ENCODE data around the gene EIF5A2. TPM values are rescaled to one million over a fixed set of nuclear protein-coding genes. Genes with fewer than 3 reads are reported as not detected.

Gene EIF5A2
- total and polyA plus RNA-seq, 2 donors (not counting 1 experiment from before 2014, with no cell fraction given): 1.7 to 4.1 TPM

GRCh38 chr3:170869645-170870593 lies 38.5 kb downstream of the EIF5A2 start, which contains the start of gene RPL22L1:
TSS of gene RPL22L1 (minus strand) at chr3:170870195. CDS start at chr3:170870167, 28 bp downstream.
- POLR2A ChIA-PET: interaction anchor here (0.8 to 1.5 kb wide), 4 partner anchors 22 to 513 kb away, joined by 3 to 5 read pairs (median 4); partner anchors contain the start of genes EIF5A2 and SKIL
- Mint-ChIP-seq H3K4me3 (peak within 1 kb of the TSS; percentile 95), H3K27ac (peak within 1 kb of the TSS; percentile 97), H3K4me1 (peaks cover 30% of the 10 kb centered on the region), H3K27me3 (no peaks in the 10 kb centered on the region), H3K9me3 (ENCODE audit: insufficient read depth) (no peaks in the 10 kb centered on the region)
- peak within 1 kb of the TSS; percentile 77 for H3K4me2 ChIP-seq (replicated peaks; ENCODE audit: low read depth, low read length, poor library complexity, severe bottlenecking)
- ATAC-seq (ENCODE audit: low read depth) (peak; percentile 89), DNase-seq (peak; percentile 98)
- peaks cover 0 to 8% (median 0%) of the 10 kb centered on the region in 3 donors for H3K9me3 ChIP-seq (ENCODE audit: control extremely low read depth in 1 of 3, control insufficient read depth in 2 of 3, insufficient read depth in 1 of 3, low read length in 2 of 3)
- TF ChIP-seq CTCF (IDR thresholded peaks at IDR 0.05): no peak
- no peak for TF ChIP-seq EZH2 (IDR thresholded peaks at IDR 0.05; ENCODE audit: borderline replicate concordance, insufficient read depth, low read depth, low read length, poor library complexity, severe bottlenecking)
- CTCF ChIA-PET: interaction anchor here (0.8 to 1.7 kb wide), 2 partner anchors 57 to 58 kb away, joined by 3 to 11 read pairs; no protein-coding TSS in a partner anchor
- peaks cover 14% of the 10 kb centered on the region for H4K20me1 ChIP-seq (ENCODE audit: control insufficient read depth, insufficient read depth, low read length, poor library complexity, severe bottlenecking)
- H3K27ac ChIP-seq (ENCODE audit: low read length in 2 of 2): peak within 1 kb of the TSS; percentile 93 to 98
- H2AFZ ChIP-seq (ENCODE audit: insufficient read depth, low read depth, low read length, poor library complexity, severe bottlenecking): peak within 1 kb of the TSS; percentile 79
- H3K4me3 ChIP-seq (ENCODE audit: control extremely low read depth in 1 of 5, extremely low read depth in 1 of 5, insufficient read depth in 1 of 5, low read depth in 2 of 5, low read length in 4 of 5): peak within 1 kb of the TSS; percentile 67 to 98 (median 92)
- under 1% methylated on average over 58 of the region's 59 CpGs for WGBS (ENCODE audit: insufficient coverage)
- H3K79me2 ChIP-seq (ENCODE audit: control insufficient read depth, insufficient read depth, low read length): peaks cover 21% of the 10 kb centered on the region
- peaks cover 32 to 36% of the 10 kb centered on the region in 2 donors for H3K4me1 ChIP-seq (ENCODE audit: control insufficient read depth in 2 of 2, insufficient read depth in 2 of 2, low read length in 2 of 2)
- peak within 1 kb of the TSS; percentile 79 for H3K9ac ChIP-seq (ENCODE audit: low read length)
- no peaks in the 10 kb centered on the region for H3K27me3 ChIP-seq (replicated peaks in 1 of 4; ENCODE audit: control extremely low read depth in 1 of 4, control insufficient read depth in 3 of 4, insufficient read depth in 4 of 4, low read length in 3 of 4)
- intact Hi-C loops (cut with micrococcal nuclease): loop anchor here (1.0 to 2.0 kb wide), 3 partner anchors 38 to 1105 kb away; partner anchors contain the start of genes EIF5A2, SKIL and TERC
- H3K36me3 ChIP-seq (replicated peaks in 1 of 2; ENCODE audit: control extremely low read depth in 1 of 2, control insufficient read depth in 1 of 2, extremely low read depth in 1 of 2, insufficient read depth in 2 of 2, low read length in 1 of 2): peaks cover 10 to 33% of the 10 kb centered on the region in 2 experiments
